GM21737 (cell line): ENCODE results near the gene COMMD4.
"Not testable (repeated sequence)": the region's sequence is repeated elsewhere in the genome, so short reads cannot be mapped to it uniquely, and the experiment has no call there.

Experiments
- ATAC-seq: cut with Tn5 transposase; IDR thresholded peaks from one replicate; pipeline ENCODE4 v1.9.1; 2021; ENCODE audit warnings: mild to moderate bottlenecking, moderate library complexity; ENCODE audit not compliant: unreplicated experiment

Gene COMMD4

DNA sequence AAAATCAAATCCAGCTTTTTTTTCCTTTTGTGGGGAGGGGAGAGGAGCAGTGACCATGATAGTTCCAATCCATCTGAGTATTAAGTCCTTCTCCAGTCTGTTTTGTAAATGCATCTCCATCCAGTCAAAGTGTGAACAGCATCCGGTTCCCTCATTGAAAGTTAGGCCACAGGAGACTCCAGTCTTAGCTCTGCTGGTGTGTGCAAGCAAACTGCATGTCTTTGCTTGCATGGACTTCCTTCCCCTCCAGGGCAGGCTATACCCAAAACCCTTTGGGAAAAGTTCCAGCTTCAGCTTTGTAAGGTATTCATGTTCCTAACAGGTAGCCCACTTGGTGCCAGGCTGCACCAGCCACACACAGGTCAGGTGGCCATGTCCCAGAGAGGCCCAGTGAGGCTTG is 35.6 kb downstream of the COMMD4 start:
- no peak for ATAC-seq

DNA sequence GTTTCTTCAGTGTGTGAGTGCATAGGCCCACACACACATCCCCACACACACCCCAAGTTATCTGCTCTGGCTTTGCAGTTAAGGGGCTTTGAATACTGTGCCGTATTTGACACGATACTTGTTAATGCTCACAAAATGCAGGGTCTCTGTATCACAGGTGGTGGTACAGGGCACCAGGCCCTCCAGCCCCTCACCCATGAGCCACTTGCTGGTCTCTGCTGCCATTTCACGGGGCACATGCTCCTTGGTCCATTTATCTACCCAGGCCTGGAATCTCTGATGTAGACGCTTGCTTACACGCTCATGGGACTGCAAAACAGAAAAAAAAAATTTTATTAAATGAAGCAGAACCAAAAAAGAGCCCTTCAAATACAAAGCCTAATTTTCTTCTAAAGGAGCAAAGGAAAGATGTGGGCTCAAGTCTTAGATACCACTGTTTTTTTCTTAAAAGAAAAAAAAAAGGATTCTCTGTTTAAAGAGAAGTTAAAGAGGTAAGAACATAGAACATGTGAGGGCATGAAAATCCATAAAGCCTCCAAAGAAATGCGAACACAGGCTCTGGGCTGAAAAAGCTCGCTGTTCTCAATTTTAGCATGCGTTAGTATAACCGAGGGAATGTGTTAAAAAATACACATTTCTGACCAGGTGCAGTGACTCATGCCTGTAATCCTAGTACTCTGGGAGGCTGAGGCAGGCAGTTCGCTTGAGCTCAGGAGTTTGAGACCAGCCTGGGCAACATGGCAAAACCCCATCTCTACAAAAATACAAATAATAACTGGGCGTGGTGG is 36.2 kb downstream of the COMMD4 start:
- no peak for ATAC-seq

DNA sequence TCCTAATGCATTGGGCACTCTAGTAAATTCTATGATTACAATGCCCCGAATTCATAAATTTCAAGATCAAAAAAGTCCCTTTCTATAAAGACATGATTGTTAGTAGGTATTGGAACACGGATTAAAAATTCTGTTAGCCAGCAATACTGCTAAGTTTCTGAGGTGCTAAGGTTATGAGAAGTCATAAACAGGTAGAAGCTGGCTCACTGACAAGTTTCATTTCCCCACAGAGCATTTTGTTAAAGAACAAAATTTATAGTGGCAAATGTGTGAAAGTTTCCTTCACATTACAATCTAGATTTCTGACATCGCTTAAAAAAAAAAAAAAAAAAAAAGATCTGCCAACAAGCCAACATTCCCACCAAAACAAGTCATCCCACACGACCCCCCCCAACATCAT is 44.9 kb downstream of the COMMD4 start:
- ATAC-seq: no peak

DNA sequence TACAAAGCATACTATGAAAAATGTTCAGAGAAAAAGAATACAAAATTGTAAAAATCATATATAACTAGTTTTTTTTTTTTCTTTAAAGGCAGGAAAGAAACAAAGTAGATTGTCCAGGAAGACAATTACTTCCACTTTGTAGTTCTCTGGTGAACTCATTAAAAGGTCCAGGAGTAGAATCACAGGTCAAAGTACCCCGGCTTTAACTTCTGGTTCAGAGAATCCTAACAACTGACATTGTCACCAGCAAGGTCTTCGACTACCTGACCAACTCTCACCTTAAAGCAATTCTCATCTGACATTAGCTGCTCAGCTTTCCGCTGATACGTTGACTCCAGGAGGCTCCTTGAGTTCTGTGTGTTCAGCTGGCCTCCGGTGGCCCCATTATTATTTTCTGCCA is 48.1 kb downstream of the COMMD4 start:
- ATAC-seq: not testable (repeated sequence)
